Activated CD8-positive, alpha-beta T cell treated with anti-CD3 and anti-CD28 coated beads for 36 hours (primary cell): ENCODE data around the gene OR1S1. TPM values are rescaled to one million over a fixed set of nuclear protein-coding genes. Genes with fewer than 3 reads are reported as not detected.

ENCODE experiments used
- ATAC-seq: fragments of 200-7000 bp; cut with Tn5 transposase; one replicate; pipeline ENCODE4 v1.10.0; 2021; ENCODE audit warnings: mild to moderate bottlenecking, moderate library complexity
- CTCF ChIA-PET: fragments of 350-600 bp; sonication (Branson Sonifier 250); formaldehyde crosslinking; loops from one replicate; lab custom pipeline; 2021; ENCODE audit warnings: antibody characterized with exemption; lab: Charles Lee
- POLR2A ChIA-PET: fragments of 350-600 bp; sonication (Branson Sonifier 250); formaldehyde crosslinking; loops from one replicate; lab custom pipeline; 2021; ENCODE audit warnings: antibody characterized with exemption; lab: Charles Lee
- DNase-seq: peaks from one replicate; pipeline ENCODE4 v3.0.0-alpha.2; 2020
- H3K27ac Mint-ChIP-seq: one replicate; pipeline ENCODE4 v1.8.0; 2021; ENCODE audit warnings: mild to moderate bottlenecking, mixed read lengths
- H3K27me3 Mint-ChIP-seq: one replicate; pipeline ENCODE4 v1.8.0; 2021; ENCODE audit warnings: mixed read lengths
- H3K36me3 Mint-ChIP-seq: one replicate; pipeline ENCODE4 v1.8.0; 2021; ENCODE audit warnings: low read depth, mixed read lengths
- H3K4me1 Mint-ChIP-seq: one replicate; pipeline ENCODE4 v1.8.0; 2021; ENCODE audit warnings: low read depth, mixed read lengths
- H3K4me3 Mint-ChIP-seq: one replicate; pipeline ENCODE4 v1.8.0; 2021; ENCODE audit warnings: mild to moderate bottlenecking, moderate library complexity, mixed read lengths
- H3K9me3 Mint-ChIP-seq: one replicate; pipeline ENCODE4 v1.8.0; 2021; ENCODE audit warnings: mixed read lengths
- intact Hi-C: fragments of 100-400 bp; cut with micrococcal nuclease; formaldehyde crosslinking; loops from one replicate; pipeline ENCODE4 v1.10.0; 2022
- total RNA-seq, 2 experiments: library from RNA; stranded (reverse); gene quantifications; one replicate each; pipeline ENCODE4 v1.2.3, GENCODE V29; 2021
- TF ChIP-seq, protein P1 (sequence below): fragments of 200-600 bp; IDR thresholded peaks from one replicate; pipeline ENCODE4 v1.8.0; 2022; ENCODE audit warnings: antibody characterized with exemption, mild to moderate bottlenecking

Gene OR1S1
- total RNA-seq, 2 experiments from 2014 or later, result not detected

DNA sequence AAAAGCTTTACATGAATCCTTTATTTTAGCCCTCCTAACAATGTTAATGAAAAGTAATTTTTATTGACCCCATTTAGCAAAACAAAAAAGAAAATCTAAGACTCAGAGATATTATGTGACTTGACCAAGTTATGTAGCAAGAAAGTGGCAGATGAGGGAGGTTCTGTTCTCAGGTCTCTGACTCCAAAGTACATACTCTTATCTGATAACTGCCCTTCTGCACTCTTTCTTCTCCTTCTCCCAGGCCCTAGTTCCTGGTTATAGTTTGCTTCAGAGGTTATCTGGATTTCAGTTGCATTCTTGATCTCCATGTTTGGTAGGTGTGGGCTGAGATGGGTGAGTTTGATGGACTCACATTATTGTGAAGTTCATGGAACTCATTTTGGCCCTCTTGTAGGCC, 19.1 kb upstream of the OR1S1 start:
- peaks cover 4% of the 10 kb centered on the region for H3K9me3 Mint-ChIP-seq
- H3K4me3 Mint-ChIP-seq, result no peak overlapping the region
- H3K27ac Mint-ChIP-seq, result no peak overlapping the region
- ATAC-seq (no peak), DNase-seq (no peak)
- no peaks in the 10 kb centered on the region for H3K27me3 Mint-ChIP-seq
- TF ChIP-seq, protein P1, sequence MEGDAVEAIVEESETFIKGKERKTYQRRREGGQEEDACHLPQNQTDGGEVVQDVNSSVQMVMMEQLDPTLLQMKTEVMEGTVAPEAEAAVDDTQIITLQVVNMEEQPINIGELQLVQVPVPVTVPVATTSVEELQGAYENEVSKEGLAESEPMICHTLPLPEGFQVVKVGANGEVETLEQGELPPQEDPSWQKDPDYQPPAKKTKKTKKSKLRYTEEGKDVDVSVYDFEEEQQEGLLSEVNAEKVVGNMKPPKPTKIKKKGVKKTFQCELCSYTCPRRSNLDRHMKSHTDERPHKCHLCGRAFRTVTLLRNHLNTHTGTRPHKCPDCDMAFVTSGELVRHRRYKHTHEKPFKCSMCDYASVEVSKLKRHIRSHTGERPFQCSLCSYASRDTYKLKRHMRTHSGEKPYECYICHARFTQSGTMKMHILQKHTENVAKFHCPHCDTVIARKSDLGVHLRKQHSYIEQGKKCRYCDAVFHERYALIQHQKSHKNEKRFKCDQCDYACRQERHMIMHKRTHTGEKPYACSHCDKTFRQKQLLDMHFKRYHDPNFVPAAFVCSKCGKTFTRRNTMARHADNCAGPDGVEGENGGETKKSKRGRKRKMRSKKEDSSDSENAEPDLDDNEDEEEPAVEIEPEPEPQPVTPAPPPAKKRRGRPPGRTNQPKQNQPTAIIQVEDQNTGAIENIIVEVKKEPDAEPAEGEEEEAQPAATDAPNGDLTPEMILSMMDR, result no peak
- H3K4me1 Mint-ChIP-seq, result no peaks in the 10 kb centered on the region
- intact Hi-C loops, result no loop called here
- POLR2A ChIA-PET, result no interaction called here
- no peaks in the 10 kb centered on the region for H3K36me3 Mint-ChIP-seq
- CTCF ChIA-PET, result no interaction called here

- ChIA-PET POLR2A (no interaction called here), CTCF (no interaction called here)
- H3K4me1 Mint-ChIP-seq, result no peaks in the 10 kb centered on the region
- H3K27ac Mint-ChIP-seq, result no peak overlapping the region
- no peak for ATAC-seq
- no peaks in the 10 kb centered on the region for H3K27me3 Mint-ChIP-seq
- H3K36me3 Mint-ChIP-seq, result no peaks in the 10 kb centered on the region
- H3K4me3 Mint-ChIP-seq, result no peak overlapping the region
- H3K9me3 Mint-ChIP-seq, result peaks cover 4% of the 10 kb centered on the region
- intact Hi-C loops, result no loop called here
- DNase-seq, result no peak
- TF ChIP-seq, protein P1, result no peak
Observed at GRCh38 chr11:58195939-58196338, 16.6 kb upstream of the OR1S1 start.

DNA sequence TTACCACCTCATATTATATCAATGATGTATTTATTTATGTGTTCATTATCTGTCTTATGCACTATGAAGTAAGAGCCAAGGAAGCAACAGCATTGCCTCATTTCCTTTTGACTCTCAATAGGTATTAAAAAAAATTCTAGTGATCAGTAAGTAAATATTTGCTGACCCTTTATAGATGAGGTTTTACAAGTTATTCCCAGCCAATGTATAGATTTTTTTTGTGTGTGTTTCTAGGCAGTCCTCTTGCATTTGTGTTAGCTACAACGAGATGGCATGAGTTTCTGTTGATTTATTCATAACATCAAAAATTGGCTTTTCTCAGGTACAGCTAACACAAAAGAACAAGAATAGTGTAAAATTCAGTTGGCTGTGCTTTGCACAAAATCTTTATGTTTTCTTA, 13.2 kb upstream of the OR1S1 start:
- Mint-ChIP-seq H3K4me1 (no peaks in the 10 kb centered on the region), H3K9me3 (peaks cover 4% of the 10 kb centered on the region), H3K27me3 (peaks cover 10% of the 10 kb centered on the region), H3K27ac (no peak overlapping the region), H3K36me3 (no peaks in the 10 kb centered on the region), H3K4me3 (no peak overlapping the region)
- no peak for ATAC-seq
- CTCF ChIA-PET, result no interaction called here
- TF ChIP-seq, protein P1, result no peak
- DNase-seq, result no peak
- POLR2A ChIA-PET, result no interaction called here
- intact Hi-C loops, result no loop called here

GRCh38 chr11:58204042-58204441, 8.5 kb upstream of the OR1S1 start, which contains the start of gene OR1S2:
TSS of gene OR1S2 (minus strand) at chr11:58204142. CDS start at chr11:58204142, 0 bp downstream.
- H3K4me3 Mint-ChIP-seq, result no peak within 1 kb of the TSS
- TF ChIP-seq, protein P1, result no peak
- CTCF ChIA-PET, result no interaction called here
- POLR2A ChIA-PET, result no interaction called here
- intact Hi-C loops, result no loop called here
- no peaks in the 10 kb centered on the region for H3K36me3 Mint-ChIP-seq
- ATAC-seq (no peak), DNase-seq (no peak)
- no peaks in the 10 kb centered on the region for H3K4me1 Mint-ChIP-seq
- no peak within 1 kb of the TSS for H3K27ac Mint-ChIP-seq
- H3K9me3 Mint-ChIP-seq, result no peaks in the 10 kb centered on the region
- H3K27me3 Mint-ChIP-seq, result peaks cover 17% of the 10 kb centered on the region

GRCh38 chr11:58216476-58216875, 4.0 kb downstream of the OR1S1 start:
- no peak for DNase-seq
- no peak overlapping the region for H3K4me3 Mint-ChIP-seq
- H3K4me1 Mint-ChIP-seq, result no peaks in the 10 kb centered on the region
- ChIA-PET CTCF (no interaction called here), POLR2A (no interaction called here)
- TF ChIP-seq, protein P1, result no peak
- intact Hi-C loops, result no loop called here
- no peaks in the 10 kb centered on the region for H3K36me3 Mint-ChIP-seq
- ATAC-seq, result no peak
- no peaks in the 10 kb centered on the region for H3K9me3 Mint-ChIP-seq
- H3K27me3 Mint-ChIP-seq, result peaks cover 2% of the 10 kb centered on the region
- no peak overlapping the region for H3K27ac Mint-ChIP-seq
